ENCODE data around the gene MYG1. TPM values are rescaled to one million over a fixed set of nuclear protein-coding genes. Genes with fewer than 3 reads are reported as not detected.

MYG1 gene
- total RNA-seq, 4 donors from 2014 or later: 41.6 to 63.0 (median 46.2) TPM

GRCh38 chr12:53343449-53343848 is 44.0 kb downstream of the MYG1 start:
- TF ChIP-seq POLR2A (IDR thresholded peaks at IDR 0.05; ENCODE audit: low read depth) (no peak), EP300 (IDR thresholded peaks at IDR 0.05) (no peak), CTCF (IDR thresholded peaks at IDR 0.05) (no peak), POLR2AphosphoS5 (IDR thresholded peaks at IDR 0.05) (no peak)
- intact Hi-C loops (cut with DNase I): no loop called here
- H3K4me3 ChIP-seq: no peak overlapping the region
- no peak for DNase-seq (ENCODE audit: extremely low spot score)
- H3K27ac ChIP-seq (replicated peaks in 1 of 4): no peak overlapping the region
- 64% methylated on average over 3 of the region's 3 CpGs for WGBS
- H3K36me3 ChIP-seq: no peaks in the 10 kb centered on the region
- peaks cover 11 to 23% (median 18%) of the 10 kb centered on the region in 4 donors for H3K4me1 ChIP-seq
- H3K27me3 ChIP-seq: peaks cover 0 to 7% (median 2%) of the 10 kb centered on the region in 4 donors
- no peaks in the 10 kb centered on the region for H3K9me3 ChIP-seq

- no peak for DNase-seq (ENCODE audit: extremely low spot score)
- peaks cover 0 to 2% (median 0%) of the 10 kb centered on the region in 4 donors for H3K27me3 ChIP-seq
- H3K9me3 ChIP-seq: no peaks in the 10 kb centered on the region
- peak overlapping the region in 3 of 4 donors; percentile 74 to 86 (median 81) for H3K4me3 ChIP-seq
- TF ChIP-seq POLR2A (IDR thresholded peaks at IDR 0.05; ENCODE audit: low read depth) (no peak), POLR2AphosphoS5 (IDR thresholded peaks at IDR 0.05) (no peak), EP300 (IDR thresholded peaks at IDR 0.05) (no peak), CTCF (IDR thresholded peaks at IDR 0.05) (no peak)
- peak overlapping the region in 3 of 4 donors; percentile 79 to 93 (median 83) for H3K27ac ChIP-seq (replicated peaks in 1 of 4)
- peaks cover 11 to 23% (median 18%) of the 10 kb centered on the region in 4 donors for H3K4me1 ChIP-seq
- 98% methylated on average over 4 of the region's 4 CpGs for WGBS
- H3K36me3 ChIP-seq: no peaks in the 10 kb centered on the region
- intact Hi-C loops (cut with DNase I): loop anchor here (2.0 kb wide), 1 partner anchor 17 kb away; no protein-coding TSS in a partner anchor
Observed at GRCh38 chr12:53343969-53344368, 44.5 kb downstream of the MYG1 start.

- 10% methylated on average over 2 of the region's 19 CpGs for WGBS
- Histone ChIP-seq H3K4me1 (peaks cover 11 to 23% (median 18%) of the 10 kb centered on the region in 4 donors), H3K36me3 (no peaks in the 10 kb centered on the region), H3K27ac (replicated peaks in 1 of 4) (peak overlapping the region; percentile 79 to 93 (median 84)), H3K4me3 (peak overlapping the region; percentile 60 to 86 (median 78)), H3K9me3 (no peaks in the 10 kb centered on the region), H3K27me3 (no peaks in the 10 kb centered on the region)
- DNase-seq (ENCODE audit: extremely low spot score): no peak
- intact Hi-C loops (cut with DNase I): loop anchor here (2.0 kb wide), 1 partner anchor 18 kb away; no protein-coding TSS in a partner anchor
- no peak for TF ChIP-seq EP300 (IDR thresholded peaks at IDR 0.05)
- no peak for TF ChIP-seq POLR2AphosphoS5 (IDR thresholded peaks at IDR 0.05)
- TF ChIP-seq POLR2A (IDR thresholded peaks at IDR 0.05; ENCODE audit: low read depth): no peak
- TF ChIP-seq CTCF (IDR thresholded peaks at IDR 0.05): no peak
Observed at GRCh38 chr12:53344487-53344823, 45.0 kb downstream of the MYG1 start.

- H3K9me3 ChIP-seq: no peaks in the 10 kb centered on the region
- 1% methylated on average over 29 of the region's 50 CpGs for WGBS
- H3K27ac ChIP-seq (replicated peaks in 1 of 4): peak overlapping the region; percentile 79 to 93 (median 84)
- TF ChIP-seq POLR2AphosphoS5 (IDR thresholded peaks at IDR 0.05) (peak; percentile 36 to 71), CTCF (IDR thresholded peaks at IDR 0.05) (peak; percentile 78 to 84 (median 82)), EP300 (IDR thresholded peaks at IDR 0.05) (no peak), POLR2A (IDR thresholded peaks at IDR 0.05; ENCODE audit: low read depth) (no peak)
- H3K27me3 ChIP-seq: no peaks in the 10 kb centered on the region
- peaks cover 11 to 23% (median 18%) of the 10 kb centered on the region in 4 donors for H3K4me1 ChIP-seq
- intact Hi-C loops (cut with DNase I): loop anchor here (2.0 kb wide), 1 partner anchor 18 kb away; no protein-coding TSS in a partner anchor
- peak overlapping the region; percentile 60 to 86 (median 78) for H3K4me3 ChIP-seq
- no peaks in the 10 kb centered on the region for H3K36me3 ChIP-seq
- DNase-seq (ENCODE audit: extremely low spot score): peak; percentile 93
Observed at GRCh38 chr12:53344824-53345485, 45.5 kb downstream of the MYG1 start.
